Neural crest cell (in vitro differentiated cells): ENCODE results near the gene S100A7. TPM values are rescaled to one million over a fixed set of nuclear protein-coding genes. Genes with fewer than 3 reads are reported as not detected.

Source experiments
- DNase-seq: peaks from one replicate; pipeline ENCODE4 v3.0.0; 2021; ENCODE audit warnings: low read depth, mixed read lengths, low spot score
- H3K27ac Mint-ChIP-seq: one replicate; pipeline ENCODE4 v1.8.0; 2021; ENCODE audit warnings: mild to moderate bottlenecking, mixed read lengths; ENCODE audit not compliant: unreplicated experiment
- H3K27me3 Mint-ChIP-seq: 2 replicates; pipeline ENCODE4 v1.8.0; 2021; ENCODE audit warnings: low read depth, mild to moderate bottlenecking, mixed read lengths
- H3K36me3 Mint-ChIP-seq: 2 replicates; pipeline ENCODE4 v1.8.0; 2021; ENCODE audit warnings: low read depth, mild to moderate bottlenecking, mixed read lengths
- H3K4me1 Mint-ChIP-seq: 2 replicates; pipeline ENCODE4 v1.8.0; 2021; ENCODE audit warnings: mixed read lengths
- H3K4me3 Mint-ChIP-seq: one replicate; pipeline ENCODE4 v1.8.0; 2021; ENCODE audit warnings: mild to moderate bottlenecking, mixed read lengths
- H3K9me3 Mint-ChIP-seq: 2 replicates; pipeline ENCODE4 v1.8.0; 2021; ENCODE audit warnings: mixed read lengths
- total RNA-seq: library from RNA; stranded (reverse); gene quantifications from 2 replicates; pipeline ENCODE4 v1.2.1, GENCODE V29; 2021
- TF ChIP-seq, protein P1 (sequence below): fragments of 200-600 bp; sonication (generic); conservative IDR thresholded peaks from 2 replicates; pipeline ENCODE4 v1.5.0; 2021; ENCODE audit warnings: antibody characterized with exemption, mild to moderate bottlenecking

S100A7 gene
- total RNA-seq, 1 donor from 2014 or later: not detected

GRCh38 chr1:153430561-153430960, 29.9 kb downstream of the S100A7 start:
- H3K27ac Mint-ChIP-seq: no peak overlapping the region
- TF ChIP-seq, protein P1, sequence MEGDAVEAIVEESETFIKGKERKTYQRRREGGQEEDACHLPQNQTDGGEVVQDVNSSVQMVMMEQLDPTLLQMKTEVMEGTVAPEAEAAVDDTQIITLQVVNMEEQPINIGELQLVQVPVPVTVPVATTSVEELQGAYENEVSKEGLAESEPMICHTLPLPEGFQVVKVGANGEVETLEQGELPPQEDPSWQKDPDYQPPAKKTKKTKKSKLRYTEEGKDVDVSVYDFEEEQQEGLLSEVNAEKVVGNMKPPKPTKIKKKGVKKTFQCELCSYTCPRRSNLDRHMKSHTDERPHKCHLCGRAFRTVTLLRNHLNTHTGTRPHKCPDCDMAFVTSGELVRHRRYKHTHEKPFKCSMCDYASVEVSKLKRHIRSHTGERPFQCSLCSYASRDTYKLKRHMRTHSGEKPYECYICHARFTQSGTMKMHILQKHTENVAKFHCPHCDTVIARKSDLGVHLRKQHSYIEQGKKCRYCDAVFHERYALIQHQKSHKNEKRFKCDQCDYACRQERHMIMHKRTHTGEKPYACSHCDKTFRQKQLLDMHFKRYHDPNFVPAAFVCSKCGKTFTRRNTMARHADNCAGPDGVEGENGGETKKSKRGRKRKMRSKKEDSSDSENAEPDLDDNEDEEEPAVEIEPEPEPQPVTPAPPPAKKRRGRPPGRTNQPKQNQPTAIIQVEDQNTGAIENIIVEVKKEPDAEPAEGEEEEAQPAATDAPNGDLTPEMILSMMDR: no peak
- no peaks in the 10 kb centered on the region for H3K9me3 Mint-ChIP-seq
- DNase-seq: no peak
- H3K4me1 Mint-ChIP-seq: no peaks in the 10 kb centered on the region
- peaks cover 57% of the 10 kb centered on the region for H3K27me3 Mint-ChIP-seq
- H3K36me3 Mint-ChIP-seq: no peaks in the 10 kb centered on the region
- no peak overlapping the region for H3K4me3 Mint-ChIP-seq

- Mint-ChIP-seq H3K27me3 (peaks cover 61% of the 10 kb centered on the region), H3K4me3 (no peak overlapping the region), H3K4me1 (no peaks in the 10 kb centered on the region), H3K36me3 (no peaks in the 10 kb centered on the region), H3K27ac (no peak overlapping the region), H3K9me3 (no peaks in the 10 kb centered on the region)
- DNase-seq: no peak
- TF ChIP-seq, protein P1: no peak
Observed at GRCh38 chr1:153430166-153430553, 30.3 kb downstream of the S100A7 start.

GRCh38 chr1:153429266-153430165, 30.9 kb downstream of the S100A7 start:
- H3K36me3 Mint-ChIP-seq: no peaks in the 10 kb centered on the region
- H3K27me3 Mint-ChIP-seq: peaks cover 64% of the 10 kb centered on the region
- H3K27ac Mint-ChIP-seq: no peak overlapping the region
- no peak overlapping the region for H3K4me3 Mint-ChIP-seq
- no peaks in the 10 kb centered on the region for H3K4me1 Mint-ChIP-seq
- DNase-seq: no peak
- H3K9me3 Mint-ChIP-seq: no peaks in the 10 kb centered on the region
- TF ChIP-seq, protein P1: no peak

DNA sequence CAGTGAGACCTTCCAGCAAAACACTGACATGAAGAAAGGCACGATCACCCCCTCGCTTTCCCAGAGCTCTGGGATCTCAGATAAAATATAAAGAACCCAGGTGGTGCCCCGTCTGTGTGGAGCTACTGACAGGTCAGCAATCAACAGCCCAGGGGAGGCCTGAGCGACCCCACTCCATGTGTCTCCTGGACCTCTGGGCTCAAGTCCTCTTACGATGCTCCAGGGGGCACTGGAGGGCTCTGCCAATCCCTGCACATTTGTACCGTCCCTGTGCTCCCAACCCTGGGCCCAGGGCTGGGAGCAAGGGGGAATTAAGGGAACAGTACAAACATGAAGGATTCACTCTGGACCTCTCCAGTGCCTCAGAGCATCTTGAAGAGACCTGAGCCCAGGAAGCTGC, 31.7 kb downstream of the S100A7 start:
- no peak overlapping the region for H3K4me3 Mint-ChIP-seq
- no peaks in the 10 kb centered on the region for H3K36me3 Mint-ChIP-seq
- no peak overlapping the region for H3K27ac Mint-ChIP-seq
- peaks cover 62% of the 10 kb centered on the region for H3K27me3 Mint-ChIP-seq
- TF ChIP-seq, protein P1: no peak
- no peaks in the 10 kb centered on the region for H3K4me1 Mint-ChIP-seq
- DNase-seq: no peak
- no peaks in the 10 kb centered on the region for H3K9me3 Mint-ChIP-seq

DNA sequence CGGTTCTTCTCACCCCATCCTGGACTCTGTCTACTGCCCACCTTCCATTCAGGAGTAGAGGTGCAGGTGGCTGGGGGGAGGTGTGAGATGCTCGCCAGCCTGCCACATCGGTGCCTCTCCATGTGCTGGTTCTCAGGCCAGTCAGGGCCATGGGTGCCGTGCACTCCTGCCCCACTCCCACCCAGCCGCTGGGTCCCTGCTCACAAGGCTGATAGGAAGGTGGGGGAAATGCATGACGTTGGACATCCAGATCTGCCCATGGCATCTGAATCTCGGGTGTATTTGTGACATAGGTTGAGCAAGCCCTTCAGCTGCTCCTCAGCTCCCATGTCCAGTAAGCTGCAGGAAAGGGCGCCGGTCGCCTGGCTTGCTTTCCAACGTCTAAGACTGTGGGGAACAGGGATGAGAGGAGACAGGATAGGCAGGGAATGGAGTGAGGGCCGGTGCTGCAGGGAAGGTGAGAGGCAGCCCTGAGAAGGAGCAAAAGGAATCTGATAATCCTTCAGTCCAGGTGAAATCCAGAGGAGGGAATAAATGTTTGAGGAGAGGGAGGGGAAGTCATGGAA, 32.3 kb downstream of the S100A7 start:
- H3K9me3 Mint-ChIP-seq: no peaks in the 10 kb centered on the region
- no peak for DNase-seq
- H3K4me1 Mint-ChIP-seq: no peaks in the 10 kb centered on the region
- H3K27ac Mint-ChIP-seq: no peak overlapping the region
- H3K36me3 Mint-ChIP-seq: no peaks in the 10 kb centered on the region
- TF ChIP-seq, protein P1: no peak
- H3K4me3 Mint-ChIP-seq: no peak overlapping the region
- peaks cover 60% of the 10 kb centered on the region for H3K27me3 Mint-ChIP-seq
